Lower lobe of right lung (tissue), 2 donors: ENCODE measurements around the gene NDRG2. TPM values are rescaled to one million over a fixed set of nuclear protein-coding genes. Genes with fewer than 3 reads are reported as not detected.

Experiments used
- ATAC-seq, 2 donors: fragments of 200-7000 bp; cut with Tn5 transposase; one replicate each; pipeline ENCODE4 v1.9.1; 2020 to 2022; ENCODE audit warnings: mild to moderate bottlenecking in 2 of 2, moderate library complexity in 2 of 2
- DNase-seq: peaks from one replicate; pipeline ENCODE4 v3.0.0-alpha.2; 2020
- H3K27ac ChIP-seq: fragments of 200-600 bp; one replicate; pipeline ENCODE4 v1.8.0; 2022
- H3K27me3 ChIP-seq: fragments of 200-600 bp; one replicate; pipeline ENCODE4 v1.8.0; 2022; ENCODE audit warnings: low read depth
- H3K36me3 ChIP-seq: fragments of 200-600 bp; one replicate; pipeline ENCODE4 v1.8.0; 2022; ENCODE audit warnings: mild to moderate bottlenecking
- H3K4me1 ChIP-seq: fragments of 200-600 bp; one replicate; pipeline ENCODE4 v1.8.0; 2022
- H3K4me3 ChIP-seq: fragments of 200-600 bp; one replicate; pipeline ENCODE4 v1.8.0; 2022; ENCODE audit warnings: mild to moderate bottlenecking
- H3K9me3 ChIP-seq: fragments of 200-600 bp; one replicate; pipeline ENCODE4 v1.8.0; 2022
- CTCF ChIP-seq: fragments of 200-600 bp; IDR thresholded peaks from one replicate; pipeline ENCODE4 v1.8.0; 2022; ENCODE audit warnings: antibody characterized with exemption, mild to moderate bottlenecking
- intact Hi-C: fragments of 100-400 bp; cut with DNase I; formaldehyde crosslinking; loops from one replicate; pipeline ENCODE4 v1.11.0; 2022
- total RNA-seq: library from RNA; stranded (reverse); fragmentation: NEBNext Ultra II Directional; extraction: Animal tissue kit (Norgen Biotek cat#: 25700); gene quantifications from one replicate; pipeline ENCODE4 v1.2.1, GENCODE V29; 2021
- donor health status: DM: no; HTN: yes; CAD: no; lungs with severe emphysema.

Gene NDRG2
- total RNA-seq, 1 donor from 2014 or later, result 92.7 TPM

- intact Hi-C loops, result no loop called here
Observed at GRCh38 chr14:21063479-21063878, 38.6 kb upstream of the NDRG2 start.

GRCh38 chr14:21061347-21061668 lies 36.4 kb upstream of the NDRG2 start:
- H3K27ac ChIP-seq, result no peak overlapping the region
- H3K9me3 ChIP-seq, result no peaks in the 10 kb centered on the region
- DNase-seq, result no peak
- peaks cover 6% of the 10 kb centered on the region for H3K4me1 ChIP-seq
- no peaks in the 10 kb centered on the region for H3K27me3 ChIP-seq
- TF ChIP-seq CTCF, result no peak
- ATAC-seq, result no peak
- intact Hi-C loops, result no loop called here
- no peak overlapping the region for H3K4me3 ChIP-seq
- no peaks in the 10 kb centered on the region for H3K36me3 ChIP-seq

More at GRCh38 chr14:21063479-21063878, 38.6 kb upstream of the NDRG2 start:
- H3K36me3 ChIP-seq, result no peaks in the 10 kb centered on the region
- H3K4me1 ChIP-seq, result peaks cover 1% of the 10 kb centered on the region
- no peak for TF ChIP-seq CTCF
- no peak overlapping the region for H3K27ac ChIP-seq
- no peak overlapping the region for H3K4me3 ChIP-seq
- H3K27me3 ChIP-seq, result no peaks in the 10 kb centered on the region
- DNase-seq (no peak), ATAC-seq (no peak)
- no peaks in the 10 kb centered on the region for H3K9me3 ChIP-seq

- no peak overlapping the region for H3K27ac ChIP-seq
- no peak overlapping the region for H3K4me3 ChIP-seq
- H3K9me3 ChIP-seq, result no peaks in the 10 kb centered on the region
- H3K36me3 ChIP-seq, result no peaks in the 10 kb centered on the region
- peaks cover 7% of the 10 kb centered on the region for H3K4me1 ChIP-seq
- H3K27me3 ChIP-seq, result no peaks in the 10 kb centered on the region
- no peak for ATAC-seq
- DNase-seq, result no peak
- intact Hi-C loops, result no loop called here
- TF ChIP-seq CTCF, result no peak
Observed at GRCh38 chr14:21060614-21061346, 35.9 kb upstream of the NDRG2 start.

GRCh38 chr14:21059842-21060613 lies 35.2 kb upstream of the NDRG2 start:
- Histone ChIP-seq H3K27ac (no peak overlapping the region), H3K9me3 (no peaks in the 10 kb centered on the region), H3K4me3 (no peak overlapping the region), H3K4me1 (peaks cover 7% of the 10 kb centered on the region), H3K36me3 (no peaks in the 10 kb centered on the region), H3K27me3 (no peaks in the 10 kb centered on the region)
- intact Hi-C loops, result no loop called here
- DNase-seq (no peak), ATAC-seq (no peak)
- no peak for TF ChIP-seq CTCF

GRCh38 chr14:21058903-21059302 lies 34.0 kb upstream of the NDRG2 start:
- Histone ChIP-seq H3K27ac (no peak overlapping the region), H3K27me3 (no peaks in the 10 kb centered on the region), H3K4me1 (peaks cover 7% of the 10 kb centered on the region), H3K36me3 (no peaks in the 10 kb centered on the region), H3K9me3 (no peaks in the 10 kb centered on the region), H3K4me3 (no peak overlapping the region)
- DNase-seq, result no peak
- no peak for ATAC-seq
- TF ChIP-seq CTCF, result no peak
- intact Hi-C loops, result no loop called here
